SK-MEL-5 (cell line): ENCODE measurements around the gene AGAP1. TPM values are rescaled to one million over a fixed set of nuclear protein-coding genes. Genes with fewer than 3 reads are reported as not detected.

Experiments
- DNase-seq: peaks from one replicate; pipeline ENCODE4 v3.0.0-alpha.2; 2016; ENCODE audit warnings: low read depth, low spot score
- in situ Hi-C: cut with HindIII; loops from 2 replicates; pipeline ENCODE4 v1.10.0; 2016; ENCODE audit warnings: low sequenced_read_pairs, high pct_unique_total_duplicates, low pct_unique_long_range_greater_than_20kb
- polyA plus RNA-seq, 2 experiments: library from polyadenylated mRNA; depleted of rRNA; stranded (reverse); fragments of >200 nt; gene quantifications; 2 replicates each; pipeline ENCODE4 v1.2.3, GENCODE V29; 2015
- total RNA-seq: library from RNA; depleted of rRNA; stranded (reverse); fragments of >200 nt; shearing (Covaris generic); gene quantifications from 2 replicates; pipeline ENCODE4 v1.2.3, GENCODE V29; 2014; rRNA removed

AGAP1 gene
- total RNA-seq, result 15.8 and 16.4 TPM in 2 replicates
- 21.9 and 26.7 TPM in 2 replicates for polyA plus RNA-seq (2015; cell fraction: cytosol; rRNA removed)
- polyA plus RNA-seq (2015; cell fraction: nucleus; rRNA removed), result 11.5 and 21.8 TPM in 2 replicates

- in situ Hi-C loops, result no loop called here
These were observed at the start of gene AGAP1 for GRCh38 chr2:235493775-235494715. Gene AGAP1 (plus strand): TSS chr2:235494043.

DNA sequence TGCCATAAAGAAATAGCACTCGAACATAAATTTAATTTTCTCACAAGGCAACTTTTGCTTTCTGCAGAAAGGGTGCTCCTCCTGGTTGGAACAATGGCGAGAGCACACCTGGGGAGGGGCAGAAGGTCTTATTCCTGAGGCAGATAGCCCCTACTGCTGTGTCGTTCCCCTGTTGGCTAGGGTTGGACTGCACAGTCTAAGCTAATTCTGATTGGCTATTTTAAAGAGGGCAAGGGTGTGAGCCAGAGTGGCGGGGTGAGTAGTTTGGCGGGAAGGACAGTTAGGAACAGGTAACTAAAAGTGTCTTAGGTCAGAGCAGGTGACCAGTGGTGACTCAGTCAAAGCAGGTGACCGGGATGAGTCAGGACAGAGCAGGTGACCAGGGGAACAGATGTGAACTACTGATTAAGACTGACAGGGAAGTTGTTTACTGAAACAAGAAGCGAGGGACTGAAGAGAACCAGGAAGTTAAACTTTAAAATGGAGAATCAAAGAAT is 49.7 kb upstream of the AGAP1 start:
- in situ Hi-C loops, result no loop called here
- no peak for DNase-seq

More at GRCh38 chr2:235493775-235494715, at the start of gene AGAP1:
- DNase-seq, result peak; percentile 85

DNA sequence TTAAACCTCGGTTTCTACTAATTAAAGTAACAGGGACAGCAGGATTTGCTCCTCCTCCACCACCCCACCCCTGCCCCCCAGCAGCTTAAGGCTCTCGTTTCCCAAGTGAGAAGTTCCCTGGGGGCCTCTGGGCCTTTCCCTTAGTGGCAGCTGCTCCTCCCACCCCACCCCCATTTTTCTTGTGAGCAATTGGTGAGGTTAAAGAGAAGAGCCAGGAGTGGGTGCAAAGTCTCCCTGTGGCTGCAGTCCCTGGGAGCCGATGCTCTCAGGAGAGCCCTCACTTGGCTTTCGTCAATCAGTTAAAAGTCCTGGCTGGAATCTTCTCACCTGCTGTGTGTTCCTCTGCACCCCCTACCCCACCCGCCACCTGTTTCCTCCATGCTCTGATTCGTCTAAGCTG is 48.7 kb upstream of the AGAP1 start:
- DNase-seq, result no peak
- in situ Hi-C loops, result no loop called here

GRCh38 chr2:235446082-235446481 is 47.8 kb upstream of the AGAP1 start:
- no peak for DNase-seq
- in situ Hi-C loops, result no loop called here

GRCh38 chr2:235447210-235447609 is 46.6 kb upstream of the AGAP1 start:
- no peak for DNase-seq
- in situ Hi-C loops, result no loop called here

DNA sequence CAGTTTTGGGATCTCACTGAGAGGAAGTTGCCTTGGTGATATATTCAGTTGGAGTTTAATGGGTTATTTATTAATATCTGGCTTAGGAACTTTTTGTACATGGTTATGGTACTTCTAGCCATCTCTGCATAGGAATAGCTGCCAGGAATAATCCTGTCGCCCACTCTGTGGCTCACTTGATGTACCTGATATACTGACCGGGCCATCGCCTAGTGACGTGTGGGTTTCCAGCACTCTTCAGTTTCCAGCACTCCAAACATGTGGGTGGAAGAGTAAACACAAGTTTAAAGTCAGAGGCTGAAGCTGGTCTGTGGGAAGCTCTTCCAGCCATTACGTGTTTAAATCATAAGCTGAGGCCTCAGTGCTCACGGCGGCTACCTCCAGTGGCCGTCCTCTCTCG is 44.3 kb upstream of the AGAP1 start:
- no peak for DNase-seq
- in situ Hi-C loops, result no loop called here

- in situ Hi-C loops, result no loop called here
- DNase-seq, result no peak
These were observed 40.2 kb upstream of the AGAP1 start for GRCh38 chr2:235453605-235454151.

DNA sequence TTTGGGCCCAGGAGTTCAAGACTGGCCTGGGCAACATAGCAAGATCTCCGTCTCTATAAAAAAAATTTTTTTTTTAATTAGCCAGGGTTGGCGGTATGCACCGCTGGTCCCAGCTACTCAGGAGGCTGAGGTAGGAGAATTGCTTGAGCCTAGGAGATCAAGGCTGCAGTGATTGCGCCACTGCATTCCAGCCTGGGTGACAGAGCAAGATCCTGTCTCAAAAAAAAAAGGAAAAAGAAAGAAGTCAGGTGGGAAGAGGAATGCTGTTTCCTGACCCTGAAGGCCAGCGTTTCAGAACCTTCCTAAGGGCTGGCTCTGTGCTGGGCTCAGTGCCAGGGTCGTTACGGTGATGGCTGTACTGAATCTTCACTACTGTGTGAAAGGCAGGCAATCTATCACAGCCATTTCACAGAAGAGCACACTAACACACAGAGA is 35.0 kb upstream of the AGAP1 start:
- peak; percentile 31 for DNase-seq
- in situ Hi-C loops, result no loop called here

- in situ Hi-C loops, result no loop called here
- no peak for DNase-seq
These were observed 33.2 kb upstream of the AGAP1 start for GRCh38 chr2:235460548-235461047.

DNA sequence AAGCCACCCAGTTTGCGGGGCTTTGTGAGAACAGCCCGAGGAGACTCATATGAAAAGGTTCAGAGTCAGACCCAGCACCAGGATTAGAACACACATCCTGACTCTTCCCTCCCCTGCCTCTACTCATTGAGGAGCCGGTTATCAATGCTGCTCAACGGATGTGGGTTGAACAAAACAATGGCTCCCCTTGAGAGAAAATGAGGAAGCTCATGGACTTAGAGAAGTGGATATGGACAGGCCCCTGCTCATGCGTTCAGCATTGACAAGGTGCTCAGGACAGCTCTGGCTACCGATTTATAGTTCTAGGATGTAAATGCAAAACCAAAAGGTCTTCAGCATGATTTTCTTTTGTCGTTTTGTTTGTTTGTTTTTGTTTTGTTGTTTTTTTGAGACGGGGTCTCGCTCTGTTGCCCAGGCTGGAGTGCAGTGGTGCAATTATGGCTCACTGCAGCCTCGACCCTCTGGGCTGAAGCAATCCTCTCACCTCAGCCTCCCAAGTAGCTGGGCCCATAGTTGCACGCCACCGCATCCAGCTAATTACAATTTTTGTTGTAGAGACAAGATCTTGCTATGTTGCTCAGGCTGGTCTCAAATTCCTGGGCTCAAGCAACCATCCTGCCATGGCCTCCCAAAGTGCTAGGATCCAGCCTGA is 32.0 kb upstream of the AGAP1 start:
- in situ Hi-C loops, result no loop called here
- no peak for DNase-seq

GRCh38 chr2:235462415-235462790 is 31.4 kb upstream of the AGAP1 start:
- in situ Hi-C loops, result no loop called here
- peak; percentile 28 for DNase-seq

DNA sequence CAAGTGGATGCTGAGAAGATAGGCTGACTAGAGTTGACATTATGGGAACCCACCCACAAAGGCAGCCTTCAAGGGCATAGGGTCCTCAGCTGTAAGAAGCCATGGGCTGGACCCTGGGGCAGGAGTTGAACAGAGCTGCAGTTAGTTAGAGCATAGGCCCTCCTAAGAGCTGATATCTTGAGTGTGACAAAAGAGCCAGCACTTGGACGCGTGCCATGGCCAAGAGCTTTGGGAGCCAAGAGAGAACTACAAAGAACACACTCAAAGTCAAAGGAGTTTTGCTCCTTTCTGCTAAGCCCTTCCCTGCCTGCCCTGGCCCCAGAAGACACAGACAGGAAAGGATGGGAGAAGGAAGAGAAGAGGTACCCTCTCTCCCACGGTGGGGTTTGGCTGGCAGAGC is 29.9 kb upstream of the AGAP1 start:
- no peak for DNase-seq
- in situ Hi-C loops, result no loop called here

GRCh38 chr2:235467588-235467987 is 26.3 kb upstream of the AGAP1 start:
- no peak for DNase-seq
- in situ Hi-C loops, result no loop called here

- DNase-seq, result peak; percentile 95
These were observed 24.7 kb upstream of the AGAP1 start for GRCh38 chr2:235468978-235469655.

GRCh38 chr2:235471186-235471747 is 22.6 kb upstream of the AGAP1 start:
- no peak for DNase-seq
- in situ Hi-C loops, result no loop called here

More at GRCh38 chr2:235468978-235469655, 24.7 kb upstream of the AGAP1 start:
- in situ Hi-C loops, result no loop called here

GRCh38 chr2:235472443-235472842 is 21.4 kb upstream of the AGAP1 start:
- in situ Hi-C loops, result no loop called here
- no peak for DNase-seq

- no peak for DNase-seq
- in situ Hi-C loops, result no loop called here
These were observed 15.2 kb upstream of the AGAP1 start for GRCh38 chr2:235478609-235479008.
